ENCODE data around the gene XDH.

The XDH gene

DNA sequence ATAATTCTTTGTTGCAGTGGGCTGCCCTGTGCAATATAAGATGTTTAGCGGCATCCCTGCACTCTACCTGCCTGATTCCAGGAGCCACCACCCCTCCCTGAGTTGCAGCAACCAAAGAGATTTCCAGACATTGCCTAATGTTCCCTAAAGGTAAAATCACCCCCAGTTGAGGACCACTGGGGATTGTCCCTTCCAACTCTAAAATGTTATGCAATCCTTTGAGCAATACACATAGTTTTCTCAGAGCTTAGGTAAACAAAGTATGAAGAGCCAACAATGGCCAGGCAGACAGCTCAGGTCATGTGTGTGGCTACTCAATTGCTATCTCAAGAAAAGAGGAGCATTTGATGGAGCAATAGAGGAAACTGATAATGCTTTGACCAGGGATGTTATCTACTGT is 87.0 kb downstream of the XDH start:
- DNase-seq = no peak

DNA sequence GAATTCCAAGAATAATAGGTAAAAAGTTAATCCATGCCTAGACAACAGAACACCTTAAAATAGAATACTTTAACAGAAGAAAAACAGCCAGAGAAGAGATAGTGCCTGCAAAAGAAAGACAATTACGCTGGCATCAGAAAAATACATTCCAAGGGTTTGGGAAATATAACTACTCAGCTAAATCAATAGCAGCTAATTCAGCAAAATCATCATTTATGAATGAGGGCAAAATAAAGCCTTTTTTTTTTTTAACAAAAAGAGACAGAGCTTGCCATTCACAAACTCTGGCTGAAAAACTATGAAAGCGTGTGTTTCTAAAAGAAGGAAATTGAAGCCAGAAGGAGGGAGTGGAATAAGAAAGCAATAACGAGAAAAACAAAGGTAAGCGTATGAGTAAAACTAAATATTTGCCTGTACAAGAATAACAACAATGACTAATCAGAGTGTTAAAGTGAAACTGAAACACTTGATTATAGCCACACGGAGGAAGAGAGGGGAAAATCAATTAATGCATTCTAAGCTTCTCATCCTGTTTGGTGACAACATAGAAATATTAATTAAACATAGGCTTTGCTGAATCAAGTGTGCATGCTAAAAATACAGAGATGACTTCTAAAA is 90.4 kb downstream of the XDH start:
- no peak for DNase-seq

DNA sequence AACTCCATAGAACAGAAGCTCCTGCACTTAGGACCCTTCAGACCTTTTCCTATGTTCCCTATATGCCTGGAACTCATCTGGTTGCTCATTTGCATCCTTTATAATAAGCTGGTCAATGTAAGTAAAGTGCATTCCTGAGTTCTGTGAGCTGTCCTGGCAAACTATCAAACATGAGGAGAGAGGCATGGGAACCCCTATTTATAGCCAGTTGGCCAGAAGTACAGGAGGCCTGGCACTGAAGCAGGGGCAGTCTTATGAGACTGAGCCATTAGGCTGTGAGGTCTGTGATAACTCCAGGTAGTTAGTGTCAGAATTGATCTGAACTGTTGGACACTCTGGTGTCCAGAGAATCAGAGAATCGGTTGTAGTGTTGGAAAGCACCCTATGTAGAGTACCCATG is 92.2 kb downstream of the XDH start:
- DNase-seq = no peak

DNA sequence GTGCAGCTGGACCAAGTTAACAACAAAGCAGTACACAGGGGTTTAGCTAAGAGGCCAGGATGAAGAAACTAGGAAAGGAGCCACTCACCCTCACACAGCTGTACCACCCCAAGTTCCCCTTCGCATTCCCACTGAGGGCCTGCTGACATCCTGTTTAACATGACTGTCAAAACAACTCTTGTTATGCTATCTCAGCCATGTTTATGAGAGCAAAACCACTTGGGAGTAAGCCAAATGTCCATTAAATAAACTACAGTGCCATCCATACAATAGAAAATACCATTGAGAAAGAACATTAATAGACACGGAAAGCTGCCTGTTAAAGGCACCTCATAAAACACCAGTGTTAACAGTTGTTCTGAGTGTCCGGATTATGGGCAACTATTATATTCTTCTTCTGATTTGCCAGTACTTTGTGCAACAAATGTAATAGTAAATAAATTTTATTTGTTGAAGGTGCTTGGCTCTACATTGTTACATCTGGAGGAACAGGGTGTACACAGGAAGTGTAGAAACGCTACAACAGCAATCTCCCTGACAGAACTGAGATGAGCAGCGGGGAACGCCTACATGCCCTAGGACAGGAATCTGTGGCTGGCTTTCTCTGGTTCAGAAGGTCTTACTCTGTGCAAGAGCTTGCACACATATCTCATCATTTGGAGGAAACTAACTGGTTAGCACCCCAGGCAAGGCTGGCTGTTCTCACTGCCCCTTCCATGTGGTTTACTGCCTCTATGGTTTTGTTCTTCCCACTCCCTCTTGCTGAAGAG is 95.0 kb downstream of the XDH start:
- DNase-seq = no peak

DNA sequence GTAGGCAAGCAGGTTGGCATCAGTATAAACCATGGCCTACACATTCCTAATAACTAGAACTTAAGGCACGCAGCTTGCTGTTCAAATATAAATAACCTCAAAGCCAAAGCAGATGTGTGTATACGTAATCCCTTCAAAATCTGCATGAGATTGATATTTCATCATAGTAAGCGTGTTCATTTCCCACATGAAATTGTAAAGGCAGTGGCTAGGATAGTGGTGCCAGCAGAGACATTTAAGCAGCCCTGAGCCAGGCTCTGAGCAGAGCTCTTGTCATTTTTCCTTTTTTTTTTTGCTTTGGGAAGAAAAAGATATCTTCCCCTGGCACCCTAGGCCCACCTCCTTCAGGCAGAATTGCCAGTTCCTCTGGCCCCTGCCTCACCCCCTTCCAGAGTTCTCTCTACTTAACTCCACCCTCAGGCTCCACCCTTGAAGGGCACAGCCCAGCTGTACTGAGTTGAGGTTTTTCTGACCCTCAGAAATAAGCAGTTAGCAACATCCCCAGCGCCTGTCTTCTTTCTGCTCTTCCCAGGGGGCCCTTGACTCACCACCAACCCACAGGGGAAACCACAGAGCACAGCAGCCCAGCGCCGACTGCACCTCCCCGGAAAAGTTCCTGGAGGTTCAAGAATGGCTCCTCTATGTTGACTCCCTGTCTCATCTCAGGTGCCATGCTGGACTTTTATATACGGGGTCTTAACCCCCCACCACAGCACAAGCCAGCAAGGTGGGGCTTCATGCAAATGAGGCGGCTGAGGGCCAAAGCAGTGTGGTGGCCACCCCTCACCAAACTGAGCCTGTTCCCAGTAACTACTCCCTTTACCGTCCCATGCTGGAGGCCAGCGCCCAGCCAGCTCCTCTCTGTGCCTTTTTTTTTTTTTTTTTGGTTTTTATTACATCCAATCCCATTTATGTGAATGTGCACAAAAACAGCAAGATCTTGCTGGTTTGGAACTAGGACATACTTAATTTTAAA is 95.9 kb downstream of the XDH start:
- peak; percentile 78 for DNase-seq

DNA sequence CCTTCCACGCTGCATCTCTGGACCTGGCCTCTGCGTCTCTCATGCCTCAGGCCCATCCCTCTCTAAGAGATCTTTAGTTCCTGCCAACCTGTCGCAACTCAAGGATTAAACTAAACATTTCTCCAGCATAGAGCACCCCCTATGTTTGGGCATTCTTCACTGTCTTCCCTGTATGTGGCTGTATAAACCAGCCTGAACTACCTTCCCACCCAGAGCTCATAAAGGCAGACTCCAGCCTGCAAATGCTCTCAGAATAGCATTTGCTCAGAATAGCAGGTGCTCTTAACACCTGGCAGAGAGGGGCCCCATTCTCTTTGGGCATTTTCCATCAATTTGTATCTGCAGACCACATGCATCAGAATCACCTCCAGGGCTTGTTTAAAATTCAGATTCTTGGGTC is 97.1 kb downstream of the XDH start:
- DNase-seq = no peak

DNA sequence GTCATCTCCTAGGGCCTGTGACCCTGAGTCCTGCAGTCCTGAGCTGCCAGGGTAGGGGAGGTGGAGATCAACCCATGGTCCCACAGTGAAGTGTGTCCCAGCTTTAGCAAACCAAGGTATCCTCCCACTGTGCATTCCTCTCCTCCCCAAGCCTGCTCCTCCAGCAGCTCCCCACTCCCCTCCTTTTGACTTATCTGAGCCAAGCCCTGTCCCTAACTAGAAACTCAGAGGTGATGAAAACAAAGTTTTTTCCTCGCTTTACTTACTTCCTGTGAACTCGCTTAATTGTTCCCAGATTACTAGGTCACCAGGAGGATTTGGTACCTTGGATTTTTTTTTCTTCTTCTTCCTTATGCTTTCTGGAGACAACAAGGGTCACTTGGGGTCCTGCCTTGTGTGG is 99.8 kb downstream of the XDH start:
- DNase-seq = no peak

DNA sequence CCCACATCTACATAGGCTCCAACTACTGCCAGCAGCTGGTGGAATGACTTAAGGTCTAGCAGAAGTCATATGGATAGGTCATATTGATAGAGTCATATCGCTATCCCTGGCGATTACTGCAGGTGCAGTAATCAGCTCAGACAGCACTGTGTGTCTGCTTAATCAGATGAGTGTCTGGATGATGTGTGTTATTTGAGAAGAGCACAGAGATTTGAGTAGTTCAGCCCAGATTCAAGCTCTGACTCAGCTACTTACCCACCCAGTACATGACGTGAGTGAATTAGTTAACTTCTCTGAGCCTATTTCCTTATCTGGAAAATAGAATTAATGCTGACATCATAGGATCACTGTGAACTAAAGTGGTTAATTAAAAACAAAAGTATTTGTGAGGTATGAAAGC is 101.6 kb downstream of the XDH start:
- DNase-seq = no peak

DNA sequence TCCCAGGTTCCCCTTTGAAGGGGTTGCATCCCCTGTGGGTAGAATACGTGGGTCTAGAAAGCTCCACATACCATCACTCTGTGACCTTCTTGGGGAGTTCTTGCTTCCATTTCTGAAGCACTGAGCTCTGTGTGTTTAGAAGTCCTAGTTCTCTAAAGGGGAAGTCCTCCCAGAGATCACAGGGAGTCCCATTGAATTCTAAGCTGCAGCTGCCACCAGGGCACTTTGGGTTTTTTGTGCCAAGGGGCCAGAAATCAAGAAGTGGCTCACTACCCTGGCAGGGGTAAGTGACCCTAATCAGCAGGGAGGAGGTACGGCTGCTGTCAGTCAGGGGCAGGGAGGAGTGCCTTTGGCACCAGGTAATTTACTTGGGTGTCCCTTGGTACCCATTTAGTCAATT is 109.7 kb downstream of the XDH start:
- DNase-seq = no peak

DNA sequence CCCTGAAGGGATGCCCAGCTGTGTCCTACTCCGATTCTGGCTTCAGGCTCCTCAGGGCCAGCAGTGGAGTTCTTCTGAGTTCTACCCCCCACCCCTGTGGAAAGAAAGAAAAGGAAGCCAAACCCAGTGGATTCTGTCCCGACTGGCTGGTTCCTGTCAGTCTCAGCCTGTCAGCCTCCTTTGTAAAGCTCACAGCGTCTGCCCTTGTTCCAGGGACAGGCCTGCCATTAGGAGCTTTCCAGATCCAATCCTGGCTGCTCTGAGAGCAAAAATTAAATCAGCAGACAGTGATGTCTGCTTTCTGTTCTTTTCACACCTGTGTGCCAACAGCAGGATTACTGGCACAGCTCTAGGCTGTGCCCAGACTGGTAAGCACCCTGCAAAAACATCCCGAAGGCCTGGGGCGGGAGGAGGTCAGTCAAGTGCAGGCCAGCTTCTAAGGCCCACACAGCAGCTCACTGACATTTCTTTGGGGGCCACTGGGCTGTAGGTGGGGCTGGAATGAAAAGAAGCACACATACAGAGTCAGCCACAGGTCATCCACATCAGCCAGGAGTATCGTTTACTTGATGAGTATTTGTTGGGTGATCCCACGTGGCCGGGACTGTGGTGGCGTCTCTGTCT is 111.5 kb downstream of the XDH start:
- DNase-seq = no peak

DNA sequence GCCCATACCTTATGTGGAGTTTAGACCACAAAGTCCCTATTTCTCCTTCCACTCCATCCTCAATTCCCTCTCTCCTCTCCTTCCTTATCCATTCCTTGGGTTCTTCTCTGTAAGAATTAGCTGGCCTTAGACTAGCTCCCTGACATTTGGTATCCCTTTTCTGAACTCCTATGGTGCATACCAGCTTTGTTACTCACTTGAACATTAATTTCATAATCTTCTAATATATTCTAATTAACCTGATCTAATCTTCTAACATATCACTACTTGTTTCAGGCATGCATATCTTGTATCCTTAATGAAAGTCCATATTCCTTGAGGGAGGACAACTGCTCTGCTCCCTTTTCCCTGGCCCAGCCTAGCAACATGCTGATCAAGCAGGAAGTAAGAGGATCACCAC is 114.2 kb downstream of the XDH start:
- DNase-seq = no peak

DNA sequence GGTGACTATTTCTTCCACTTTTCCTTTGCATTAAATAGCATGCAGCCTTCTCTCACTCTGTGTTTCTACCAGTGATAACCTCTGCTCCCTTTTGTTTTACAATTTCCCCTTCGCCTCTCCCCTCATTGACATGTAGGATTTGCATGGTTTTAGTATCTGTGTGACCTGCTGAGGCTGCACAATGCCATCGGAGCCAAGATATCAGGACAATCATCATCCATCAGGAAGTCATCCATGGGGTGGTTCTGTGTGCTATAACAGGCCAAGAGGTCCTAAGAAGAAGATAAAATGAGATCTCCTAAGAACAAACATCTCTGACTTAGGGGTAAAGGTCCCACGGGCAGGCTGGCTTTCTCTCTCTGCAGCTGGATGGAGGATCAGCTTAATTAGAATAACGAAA is 115.0 kb downstream of the XDH start:
- no peak for DNase-seq

DNA sequence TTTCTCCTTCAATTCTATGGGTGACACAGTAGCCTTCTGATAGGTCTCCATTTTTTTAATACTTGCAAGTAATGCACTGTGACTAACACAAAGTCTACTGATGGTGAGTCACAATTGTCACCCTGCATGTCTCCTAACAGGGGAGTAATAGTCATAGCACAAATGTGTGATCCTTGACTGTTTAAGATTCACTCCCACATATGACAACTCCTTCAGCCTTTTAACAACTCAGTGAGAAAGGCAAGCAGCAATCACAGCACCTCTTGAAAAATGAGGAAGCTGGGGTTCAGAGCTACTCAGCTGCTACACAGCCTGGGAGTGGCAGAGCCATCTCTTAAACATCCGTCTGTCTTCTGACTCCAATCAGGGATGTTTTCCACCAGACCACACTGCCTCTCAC is 116.8 kb downstream of the XDH start:
- DNase-seq = no peak

DNA sequence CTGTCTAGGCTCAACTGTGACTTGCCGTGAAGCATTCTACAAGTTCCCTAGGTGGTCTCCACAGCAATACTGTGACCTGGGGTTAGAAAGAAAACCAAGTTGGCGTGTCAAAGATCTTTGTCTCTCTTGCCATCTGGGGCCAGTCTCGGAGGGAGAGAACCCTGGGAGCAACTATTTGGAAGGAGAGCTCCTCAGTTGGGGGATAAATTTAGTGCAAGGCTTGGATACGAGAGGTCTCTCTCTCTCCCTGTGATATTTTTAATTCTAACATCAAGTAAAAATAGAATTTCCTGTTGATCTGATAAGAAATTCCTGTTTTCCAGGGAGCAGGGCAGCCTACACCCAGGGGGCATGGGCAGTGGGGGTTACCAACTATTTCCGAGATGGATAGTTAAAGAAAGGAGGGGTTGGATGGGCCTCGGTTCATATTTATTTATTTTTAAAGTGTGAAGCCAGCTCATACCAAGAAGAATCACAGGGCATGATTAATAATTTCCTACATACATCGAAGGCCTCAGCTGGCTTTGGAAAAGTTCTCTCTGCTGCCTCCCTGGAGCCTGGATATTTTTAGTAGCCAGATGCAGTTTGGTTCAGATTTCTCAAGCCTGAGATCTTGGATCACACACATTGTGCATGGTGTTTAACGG is 117.8 kb downstream of the XDH start:
- no peak for DNase-seq

DNA sequence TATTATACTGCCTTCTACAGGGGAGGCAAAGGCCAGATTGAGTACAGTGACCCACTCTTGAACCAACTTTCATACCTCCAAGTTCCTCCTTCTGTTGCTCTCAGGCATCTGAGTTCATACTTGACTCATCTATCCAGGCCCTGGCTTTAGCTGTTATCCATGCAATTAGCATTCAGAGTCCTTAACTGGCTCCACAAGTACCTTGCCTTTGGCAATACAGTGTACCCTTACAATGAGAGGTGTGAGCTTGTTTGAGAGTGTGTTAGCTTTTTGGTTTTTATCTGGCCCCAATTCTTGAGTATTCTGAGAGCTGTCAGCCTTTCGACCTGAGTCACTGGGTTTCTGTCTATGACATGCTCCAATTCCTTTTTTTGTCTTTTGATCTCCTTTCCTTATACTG is 120.3 kb downstream of the XDH start:
- no peak for DNase-seq

DNA sequence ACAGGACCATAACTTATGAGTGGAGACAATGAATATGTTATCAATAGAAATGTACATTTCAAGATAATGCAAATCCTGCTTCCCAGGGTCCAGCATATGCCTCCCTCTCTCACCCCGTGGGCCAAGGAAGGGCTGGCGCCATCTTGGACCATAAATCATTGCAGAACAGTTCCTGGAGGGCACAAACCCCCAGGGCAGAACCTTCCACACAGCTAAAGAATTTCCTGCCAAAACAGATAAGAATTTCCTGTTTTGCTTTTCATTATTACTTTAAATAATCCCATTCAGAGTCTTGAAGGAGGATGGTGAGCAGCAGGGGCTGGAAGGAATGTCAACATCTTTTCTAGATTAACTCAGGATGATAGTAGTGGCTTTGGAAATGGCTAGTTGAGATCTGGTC is 126.9 kb downstream of the XDH start:
- no peak for DNase-seq

DNA sequence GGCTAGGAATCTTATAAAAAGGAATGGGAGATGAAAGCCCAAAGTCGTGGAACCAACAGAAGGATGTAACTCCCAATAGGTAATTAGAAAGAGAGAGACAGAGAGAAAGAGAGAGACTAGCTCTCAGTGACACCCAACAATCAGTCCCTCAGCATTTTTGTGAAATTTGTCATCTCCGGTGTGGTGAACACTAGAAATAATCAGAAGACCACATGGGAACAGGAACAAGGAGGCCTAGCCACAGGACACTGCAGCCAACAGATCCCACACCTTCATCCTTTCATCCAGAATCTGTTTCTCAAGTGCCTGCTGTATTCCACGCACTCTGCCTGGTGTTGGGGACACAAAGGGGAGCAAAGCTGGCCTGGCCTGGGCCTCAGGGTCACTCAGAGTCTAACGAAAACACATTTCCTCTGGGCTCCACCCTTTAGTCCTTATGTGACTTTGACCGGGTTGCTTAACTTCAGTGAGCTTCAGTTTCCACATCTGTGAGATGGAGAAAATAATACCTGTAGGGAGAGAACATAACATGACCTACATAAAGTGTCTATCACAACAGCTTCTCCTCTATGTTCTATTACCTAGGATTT is 127.5 kb downstream of the XDH start:
- no peak for DNase-seq

DNA sequence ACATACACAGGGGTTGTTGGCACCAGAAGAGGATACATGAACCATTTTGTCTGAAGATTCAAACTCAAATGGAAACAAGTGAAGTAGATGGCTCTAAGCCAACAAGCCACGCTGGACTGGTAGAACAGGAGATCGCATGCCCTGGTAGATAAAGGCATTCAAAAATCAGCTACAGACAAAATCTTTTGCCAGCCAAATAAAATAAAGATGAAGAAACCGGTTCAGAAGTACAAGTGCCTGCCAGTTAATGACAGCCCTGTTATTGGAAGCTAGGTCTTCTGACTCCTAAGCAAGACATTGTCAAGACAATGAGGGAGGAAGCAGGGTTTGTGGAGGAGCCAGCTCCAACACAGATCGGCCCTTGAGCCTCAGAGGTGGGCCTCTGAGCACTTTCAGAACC is 128.3 kb downstream of the XDH start:
- no peak for DNase-seq

All from left hindlimb (tissue), 1 donor.